Stimulated activated memory B cell treated with anti-CD40 and anti-IgM and Interleukin-4, amounts not matched to agents 10 μg/mL and 1 μg/mL and 100 μg/mL, for 72 hours (primary cell): Measurements from ENCODE around the gene CTAGE1.
"Not testable (repeated sequence)": the region's sequence is repeated elsewhere in the genome, so short reads cannot be mapped to it uniquely, and the experiment has no call there.

ENCODE experiments used
- ATAC-seq: fragments of 150-1000 bp; cut with Tn5 transposase; 2 replicates; pipeline ENCODE4 v1.10.0; 2021
- H3K27ac Mint-ChIP-seq: one replicate; pipeline ENCODE4 v1.8.0; 2022; ENCODE audit warnings: mild to moderate bottlenecking, mixed read lengths
- H3K27me3 Mint-ChIP-seq: one replicate; pipeline ENCODE4 v1.8.0; 2022; ENCODE audit warnings: mixed read lengths
- H3K36me3 Mint-ChIP-seq: one replicate; pipeline ENCODE4 v1.8.0; 2022; ENCODE audit warnings: mixed read lengths
- H3K4me1 Mint-ChIP-seq: one replicate; pipeline ENCODE4 v1.8.0; 2022; ENCODE audit warnings: mixed read lengths
- H3K4me3 Mint-ChIP-seq: one replicate; pipeline ENCODE4 v1.8.0; 2022; ENCODE audit warnings: mild to moderate bottlenecking, moderate library complexity, mixed read lengths
- H3K9me3 Mint-ChIP-seq: one replicate; pipeline ENCODE4 v1.8.0; 2022; ENCODE audit warnings: mixed read lengths

The CTAGE1 gene

GRCh38 chr18:22417496-22418188 lies at the start of gene CTAGE1:
CTAGE1 (minus strand) TSS chr18:22417915; CDS start chr18:22417811, 104 bp downstream.
- Mint-ChIP-seq H3K36me3 (no peaks in the 10 kb centered on the region), H3K27me3 (no peaks in the 10 kb centered on the region), H3K4me3 (no peak within 1 kb of the TSS), H3K27ac (no peak within 1 kb of the TSS), H3K9me3 (peaks cover 9% of the 10 kb centered on the region), H3K4me1 (no peaks in the 10 kb centered on the region)
- no peak for ATAC-seq

- H3K27me3 Mint-ChIP-seq = no peaks in the 10 kb centered on the region
Measured at GRCh38 chr18:22466608-22467395, 49.1 kb upstream of the CTAGE1 start.

GRCh38 chr18:22465859-22466457 lies 48.2 kb upstream of the CTAGE1 start:
- H3K36me3 Mint-ChIP-seq = no peaks in the 10 kb centered on the region
- no peaks in the 10 kb centered on the region for H3K27me3 Mint-ChIP-seq
- peaks cover 10% of the 10 kb centered on the region for H3K9me3 Mint-ChIP-seq
- no peak overlapping the region for H3K27ac Mint-ChIP-seq
- no peaks in the 10 kb centered on the region for H3K4me1 Mint-ChIP-seq
- no peak for ATAC-seq
- H3K4me3 Mint-ChIP-seq = no peak overlapping the region

More at GRCh38 chr18:22466608-22467395, 49.1 kb upstream of the CTAGE1 start:
- ATAC-seq = no peak
- H3K27ac Mint-ChIP-seq = no peak overlapping the region
- peaks cover 6% of the 10 kb centered on the region for H3K9me3 Mint-ChIP-seq
- H3K36me3 Mint-ChIP-seq = no peaks in the 10 kb centered on the region
- no peak overlapping the region for H3K4me3 Mint-ChIP-seq
- H3K4me1 Mint-ChIP-seq = no peaks in the 10 kb centered on the region

- peaks cover 6% of the 10 kb centered on the region for H3K9me3 Mint-ChIP-seq
- H3K27ac Mint-ChIP-seq = no peak overlapping the region
- H3K4me3 Mint-ChIP-seq = no peak overlapping the region
- H3K36me3 Mint-ChIP-seq = no peaks in the 10 kb centered on the region
- no peaks in the 10 kb centered on the region for H3K4me1 Mint-ChIP-seq
- H3K27me3 Mint-ChIP-seq = no peaks in the 10 kb centered on the region
- ATAC-seq = no peak
Measured at GRCh38 chr18:22463076-22463475, 45.4 kb upstream of the CTAGE1 start.

GRCh38 chr18:22459491-22459890 lies 41.8 kb upstream of the CTAGE1 start:
- no peaks in the 10 kb centered on the region for H3K36me3 Mint-ChIP-seq
- H3K27ac Mint-ChIP-seq = no peak overlapping the region
- no peak for ATAC-seq
- no peaks in the 10 kb centered on the region for H3K4me1 Mint-ChIP-seq
- H3K9me3 Mint-ChIP-seq = peaks cover 3% of the 10 kb centered on the region
- no peaks in the 10 kb centered on the region for H3K27me3 Mint-ChIP-seq
- H3K4me3 Mint-ChIP-seq = no peak overlapping the region

- no peaks in the 10 kb centered on the region for H3K36me3 Mint-ChIP-seq
- ATAC-seq = no peak
- no peak overlapping the region for H3K27ac Mint-ChIP-seq
- H3K4me1 Mint-ChIP-seq = no peaks in the 10 kb centered on the region
- peaks cover 3% of the 10 kb centered on the region for H3K9me3 Mint-ChIP-seq
- H3K4me3 Mint-ChIP-seq = no peak overlapping the region
- H3K27me3 Mint-ChIP-seq = no peaks in the 10 kb centered on the region
Measured at GRCh38 chr18:22457524-22457923, 39.8 kb upstream of the CTAGE1 start.

- H3K4me3 Mint-ChIP-seq = no peak overlapping the region
- peaks cover 3% of the 10 kb centered on the region for H3K9me3 Mint-ChIP-seq
- no peaks in the 10 kb centered on the region for H3K4me1 Mint-ChIP-seq
- H3K27me3 Mint-ChIP-seq = no peaks in the 10 kb centered on the region
- ATAC-seq = no peak
- H3K36me3 Mint-ChIP-seq = no peaks in the 10 kb centered on the region
- H3K27ac Mint-ChIP-seq = no peak overlapping the region
Measured at GRCh38 chr18:22456547-22456946, 38.8 kb upstream of the CTAGE1 start.

GRCh38 chr18:22456116-22456480 lies 38.4 kb upstream of the CTAGE1 start:
- H3K36me3 Mint-ChIP-seq = no peaks in the 10 kb centered on the region
- H3K9me3 Mint-ChIP-seq = no peaks in the 10 kb centered on the region
- no peaks in the 10 kb centered on the region for H3K4me1 Mint-ChIP-seq
- H3K4me3 Mint-ChIP-seq = no peak overlapping the region
- H3K27me3 Mint-ChIP-seq = no peaks in the 10 kb centered on the region
- ATAC-seq = no peak
- no peak overlapping the region for H3K27ac Mint-ChIP-seq

GRCh38 chr18:22455425-22456115 lies 37.9 kb upstream of the CTAGE1 start:
- peaks cover 3% of the 10 kb centered on the region for H3K9me3 Mint-ChIP-seq
- H3K4me3 Mint-ChIP-seq = no peak overlapping the region
- H3K36me3 Mint-ChIP-seq = no peaks in the 10 kb centered on the region
- no peak overlapping the region for H3K27ac Mint-ChIP-seq
- ATAC-seq = no peak
- no peaks in the 10 kb centered on the region for H3K4me1 Mint-ChIP-seq
- H3K27me3 Mint-ChIP-seq = no peaks in the 10 kb centered on the region

GRCh38 chr18:22453315-22453714 lies 35.6 kb upstream of the CTAGE1 start:
- H3K27me3 Mint-ChIP-seq = no peaks in the 10 kb centered on the region
- no peak overlapping the region for H3K27ac Mint-ChIP-seq
- H3K9me3 Mint-ChIP-seq = peaks cover 14% of the 10 kb centered on the region
- H3K4me1 Mint-ChIP-seq = no peaks in the 10 kb centered on the region
- H3K4me3 Mint-ChIP-seq = no peak overlapping the region
- H3K36me3 Mint-ChIP-seq = no peaks in the 10 kb centered on the region
- no peak for ATAC-seq

- H3K27ac Mint-ChIP-seq = no peak overlapping the region
- H3K4me3 Mint-ChIP-seq = no peak overlapping the region
- no peaks in the 10 kb centered on the region for H3K27me3 Mint-ChIP-seq
- peaks cover 14% of the 10 kb centered on the region for H3K9me3 Mint-ChIP-seq
- no peak for ATAC-seq
- no peaks in the 10 kb centered on the region for H3K36me3 Mint-ChIP-seq
- H3K4me1 Mint-ChIP-seq = no peaks in the 10 kb centered on the region
Measured at GRCh38 chr18:22452226-22452668, 34.5 kb upstream of the CTAGE1 start.

- H3K27ac Mint-ChIP-seq = no peak overlapping the region
- no peak for ATAC-seq
- H3K36me3 Mint-ChIP-seq = no peaks in the 10 kb centered on the region
- H3K27me3 Mint-ChIP-seq = no peaks in the 10 kb centered on the region
- H3K9me3 Mint-ChIP-seq = peaks cover 14% of the 10 kb centered on the region
- no peaks in the 10 kb centered on the region for H3K4me1 Mint-ChIP-seq
- no peak overlapping the region for H3K4me3 Mint-ChIP-seq
Measured at GRCh38 chr18:22451796-22452195, 34.1 kb upstream of the CTAGE1 start.

- not testable (repeated sequence) for ATAC-seq, H3K4me3 Mint-ChIP-seq, H3K27me3 Mint-ChIP-seq, H3K36me3 Mint-ChIP-seq, H3K27ac Mint-ChIP-seq, H3K4me1 Mint-ChIP-seq
- H3K9me3 Mint-ChIP-seq = peaks cover 14% of the 10 kb centered on the region
Measured at GRCh38 chr18:22450766-22451165, 33.1 kb upstream of the CTAGE1 start.

GRCh38 chr18:22450318-22450717 lies 32.6 kb upstream of the CTAGE1 start:
- H3K4me3 Mint-ChIP-seq, H3K4me1 Mint-ChIP-seq, H3K27ac Mint-ChIP-seq, H3K27me3 Mint-ChIP-seq, H3K36me3 Mint-ChIP-seq, ATAC-seq: not testable (repeated sequence)
- H3K9me3 Mint-ChIP-seq = peaks cover 14% of the 10 kb centered on the region

- H3K4me1 Mint-ChIP-seq, ATAC-seq, H3K27me3 Mint-ChIP-seq, H3K4me3 Mint-ChIP-seq, H3K27ac Mint-ChIP-seq, H3K36me3 Mint-ChIP-seq: not testable (repeated sequence)
- peaks cover 14% of the 10 kb centered on the region for H3K9me3 Mint-ChIP-seq
Measured at GRCh38 chr18:22449753-22450152, 32.0 kb upstream of the CTAGE1 start.
